HG02763 (cell line): ENCODE measurements around the gene BSX.

Experiments used
- ATAC-seq: cut with Tn5 transposase; IDR thresholded peaks from one replicate; pipeline ENCODE4 v1.9.1; 2021; ENCODE audit warnings: mild to moderate bottlenecking, moderate library complexity; ENCODE audit not compliant: unreplicated experiment

Gene BSX

GRCh38 chr11:122981388-122982264 lies at the start of gene BSX:
BSX (minus strand) TSS chr11:122981834; CDS start chr11:122981671, 163 bp downstream.
- no peak for ATAC-seq

- ATAC-seq: no peak
These were observed 48.9 kb upstream of the BSX start for GRCh38 chr11:123030517-123030916.

- ATAC-seq: no peak
These were observed 39.3 kb upstream of the BSX start for GRCh38 chr11:123020968-123021367.

GRCh38 chr11:123018702-123019101 lies 37.1 kb upstream of the BSX start:
- no peak for ATAC-seq

- no peak for ATAC-seq
These were observed 29.9 kb upstream of the BSX start for GRCh38 chr11:123011510-123011909.

- ATAC-seq: no peak
These were observed 25.4 kb upstream of the BSX start for GRCh38 chr11:123006860-123007542.

- ATAC-seq: no peak
These were observed 19.1 kb upstream of the BSX start for GRCh38 chr11:123000721-123001120.

GRCh38 chr11:122998727-122999366 lies 17.2 kb upstream of the BSX start:
- no peak for ATAC-seq

GRCh38 chr11:122995526-122995925 lies 13.9 kb upstream of the BSX start:
- no peak for ATAC-seq

GRCh38 chr11:122984186-122985011 lies 2.8 kb upstream of the BSX start:
- no peak for ATAC-seq

- no peak for ATAC-seq
These were observed 2.0 kb upstream of the BSX start for GRCh38 chr11:122983438-122984185.

GRCh38 chr11:122979815-122980595 lies 1.6 kb downstream of the BSX start:
- ATAC-seq: no peak

GRCh38 chr11:122979103-122979814 lies 2.4 kb downstream of the BSX start:
- no peak for ATAC-seq

GRCh38 chr11:122978299-122978620 lies 3.4 kb downstream of the BSX start:
- no peak for ATAC-seq

- ATAC-seq: no peak
These were observed 4.0 kb downstream of the BSX start for GRCh38 chr11:122977470-122978298.

- no peak for ATAC-seq
These were observed 4.7 kb downstream of the BSX start for GRCh38 chr11:122976734-122977469.

GRCh38 chr11:122976061-122976733 lies 5.4 kb downstream of the BSX start:
- no peak for ATAC-seq
